OCI-M2 (cell line): ENCODE measurements around the gene STEAP1.
"Not testable (repeated sequence)": the region's sequence is repeated elsewhere in the genome, so short reads cannot be mapped to it uniquely, and the experiment has no call there.

Experiments used
- DNase-seq: peaks from one replicate; lab custom pipeline; 2025; ENCODE audit not compliant: unreplicated experiment; lab: John Stamatoyannopoulos, UW

Gene STEAP1

GRCh38 chr7:90153943-90154771, at the start of gene STEAP1:
Gene STEAP1 (plus strand): TSS chr7:90154469. CDS start chr7:90159789, 5,320 bp downstream.
- DNase-seq, result peak; percentile 70

- DNase-seq, result not testable (repeated sequence)
Observed at GRCh38 chr7:90114972-90115371, 39.3 kb upstream of the STEAP1 start.

- DNase-seq, result not testable (repeated sequence)
Observed at GRCh38 chr7:90118551-90119177, 35.6 kb upstream of the STEAP1 start.

- DNase-seq, result no peak
Observed at GRCh38 chr7:90119178-90119971, 34.9 kb upstream of the STEAP1 start.

- DNase-seq, result not testable (repeated sequence)
Observed at GRCh38 chr7:90120205-90120604, 34.1 kb upstream of the STEAP1 start.

GRCh38 chr7:90131746-90132145, 22.5 kb upstream of the STEAP1 start:
- DNase-seq, result not testable (repeated sequence)

GRCh38 chr7:90147079-90147960, 6.9 kb upstream of the STEAP1 start:
- DNase-seq, result not testable (repeated sequence)

GRCh38 chr7:90149428-90149827, 4.8 kb upstream of the STEAP1 start:
- DNase-seq, result not testable (repeated sequence)

- not testable (repeated sequence) for DNase-seq
Observed at GRCh38 chr7:90151884-90152283, 2.4 kb upstream of the STEAP1 start.

GRCh38 chr7:90152642-90153253, 1.5 kb upstream of the STEAP1 start:
- DNase-seq, result not testable (repeated sequence)

GRCh38 chr7:90155206-90155605, 937 bp downstream of the STEAP1 start:
- no peak for DNase-seq

- not testable (repeated sequence) for DNase-seq
Observed at GRCh38 chr7:90157331-90157730, 3.1 kb downstream of the STEAP1 start.

- not testable (repeated sequence) for DNase-seq
Observed at GRCh38 chr7:90157761-90158350, 3.6 kb downstream of the STEAP1 start.

GRCh38 chr7:90163534-90163933, 9.3 kb downstream of the STEAP1 start:
- DNase-seq, result no peak

- no peak for DNase-seq
Observed at GRCh38 chr7:90165724-90166123, 11.5 kb downstream of the STEAP1 start.

GRCh38 chr7:90166153-90166552, 11.9 kb downstream of the STEAP1 start:
- DNase-seq, result no peak

- no peak for DNase-seq
Observed at GRCh38 chr7:90167361-90167760, 13.1 kb downstream of the STEAP1 start.

GRCh38 chr7:90169891-90170290, 15.6 kb downstream of the STEAP1 start:
- no peak for DNase-seq

GRCh38 chr7:90172121-90172520, 17.9 kb downstream of the STEAP1 start:
- DNase-seq, result no peak

GRCh38 chr7:90172624-90173023, 18.4 kb downstream of the STEAP1 start:
- no peak for DNase-seq
